IMR-90 (cell line): ENCODE data around the gene BNIP3. TPM values are rescaled to one million over a fixed set of nuclear protein-coding genes. Genes with fewer than 3 reads are reported as not detected.

ENCODE experiments used
- ATAC-seq: fragments of 200-7000 bp; cut with Tn5 transposase; 2 replicates; pipeline ENCODE4 v1.9.1; 2020; ENCODE audit warnings: low read depth, mild to moderate bottlenecking, moderate library complexity
- BruUV-seq: library from RNA; stranded (reverse); fragments of 400-500 nt; replicated peaks from 2 replicates; lab custom pipeline; 2021; lab: Mats Ljungman, UMichigan
- CTCF ChIA-PET: fragments of 300-600 bp; formaldehyde crosslinking; extraction: SDS; loops from one replicate; lab custom pipeline; 2021; ENCODE audit warnings: antibody characterized with exemption; lab: Yijun Ruan, JAX
- POLR2A ChIA-PET: fragments of 300-600 bp; sonication (Branson Sonifier 250); formaldehyde crosslinking; loops from one replicate; lab custom pipeline; 2022; ENCODE audit warnings: antibody characterized with exemption; ENCODE audit not compliant: unreplicated experiment; lab: Charles Lee
- DNase-seq: peaks from one replicate; pipeline ENCODE4 v3.0.0; 2013
- H2AFZ ChIP-seq: replicated peaks from 2 replicates; pipeline ENCODE3; 2013; ENCODE audit warnings: low read length, mild to moderate bottlenecking; ENCODE audit not compliant: poor library complexity
- H2AK5ac ChIP-seq: 2 replicates; pipeline ENCODE4 v1.6.1; 2013; ENCODE audit warnings: low read depth, low read length, inconsistent platforms
- H2AK9ac ChIP-seq: replicated peaks from 2 replicates; pipeline ENCODE3; 2013; ENCODE audit warnings: mild to moderate bottlenecking, low read depth, low read length, moderate library complexity; ENCODE audit not compliant: poor library complexity
- H2BK120ac ChIP-seq: 2 replicates; pipeline ENCODE4 v1.6.1; 2013; ENCODE audit warnings: low read depth, low read length, inconsistent platforms
- H2BK15ac ChIP-seq: 3 replicates; pipeline ENCODE4 v1.6.1; 2013; ENCODE audit warnings: low read depth, low read length, inconsistent platforms
- H2BK20ac ChIP-seq: 2 replicates; pipeline ENCODE4 v1.6.1; 2013; ENCODE audit warnings: low read depth, mild to moderate bottlenecking, inconsistent platforms, low read length, moderate library complexity
- H2BK5ac ChIP-seq: 2 replicates; pipeline ENCODE4 v1.6.1; 2013; ENCODE audit warnings: mild to moderate bottlenecking, low read depth, low read length, inconsistent platforms; ENCODE audit not compliant: poor library complexity, severe bottlenecking
- H3K14ac ChIP-seq: replicated peaks from 2 replicates; pipeline ENCODE4 v1.6.1; 2013; ENCODE audit warnings: low read depth, low read length, inconsistent platforms
- H3K18ac ChIP-seq: 2 replicates; pipeline ENCODE4 v1.6.1; 2013; ENCODE audit warnings: low read depth, low read length, control low read depth
- H3K23ac ChIP-seq: 2 replicates; pipeline ENCODE4 v1.6.1; 2013; ENCODE audit warnings: low read depth, low read length, inconsistent platforms
- H3K27ac ChIP-seq: 2 replicates; pipeline ENCODE4 v1.5.1; 2013; ENCODE audit warnings: mild to moderate bottlenecking, control low read depth, low read length; ENCODE audit not compliant: insufficient read depth
- H3K27me3 ChIP-seq: 2 replicates; pipeline ENCODE4 v1.6.1; 2013; ENCODE audit warnings: low read length; ENCODE audit not compliant: control insufficient read depth, insufficient read depth
- H3K36me3 ChIP-seq: 2 replicates; pipeline ENCODE4 v1.6.1; 2013; ENCODE audit warnings: low read length, mixed read lengths; ENCODE audit not compliant: control insufficient read depth, insufficient read depth
- H3K4ac ChIP-seq: 2 replicates; pipeline ENCODE4 v1.6.1; 2013; ENCODE audit warnings: low read depth, low read length, inconsistent platforms
- H3K4me1 ChIP-seq: 2 replicates; pipeline ENCODE4 v1.6.1; 2013; ENCODE audit warnings: low read length, mixed read lengths; ENCODE audit not compliant: control insufficient read depth, insufficient read depth
- H3K4me2 ChIP-seq: 2 replicates; pipeline ENCODE4 v1.6.1; 2013; ENCODE audit warnings: low read depth, mild to moderate bottlenecking, control low read depth, low read length, moderate library complexity
- H3K4me3 ChIP-seq: 2 replicates; pipeline ENCODE4 v1.5.1; 2013; ENCODE audit warnings: low read depth, mild to moderate bottlenecking, control low read depth, low read length, moderate library complexity; ENCODE audit not compliant: insufficient read depth
- H3K56ac ChIP-seq: 2 replicates; pipeline ENCODE4 v1.6.1; 2013; ENCODE audit warnings: low read length, inconsistent platforms; ENCODE audit not compliant: insufficient read depth; ENCODE audit errors: extremely low read depth
- H3K79me1 ChIP-seq, 2 experiments: 2 replicates each; pipeline ENCODE4 v1.6.1; 2013; ENCODE audit warnings: low read length in 2 of 2, inconsistent platforms in 1 of 2, low read depth in 1 of 2
- H3K9ac ChIP-seq: 2 replicates; pipeline ENCODE4 v1.6.1; 2013; ENCODE audit warnings: low read depth, low read length, control low read depth
- H3K9me1 ChIP-seq: 2 replicates; pipeline ENCODE4 v1.6.1; 2013; ENCODE audit warnings: low read length, inconsistent platforms; ENCODE audit not compliant: insufficient read depth
- H3K9me3 ChIP-seq: 2 replicates; pipeline ENCODE4 v1.6.1; 2013; ENCODE audit warnings: low read length; ENCODE audit not compliant: control insufficient read depth, insufficient read depth
- H4K20me1 ChIP-seq: 2 replicates; pipeline ENCODE4 v1.6.1; 2013; ENCODE audit warnings: low read length, inconsistent platforms; ENCODE audit not compliant: insufficient read depth
- H4K5ac ChIP-seq: 2 replicates; pipeline ENCODE4 v1.6.1; 2013; ENCODE audit warnings: mild to moderate bottlenecking, low read depth, low read length, control low read depth
- H4K8ac ChIP-seq, 2 experiments: 2 replicates each; pipeline ENCODE4 v1.6.1; 2013; ENCODE audit warnings: low read depth in 2 of 2, low read length in 2 of 2, control low read depth in 1 of 2, inconsistent platforms in 1 of 2
- H4K91ac ChIP-seq: 2 replicates; pipeline ENCODE4 v1.6.1; 2013; ENCODE audit warnings: low read depth, low read length, inconsistent platforms; ENCODE audit not compliant: insufficient read depth
- MAFK ChIP-seq: IDR thresholded peaks from 2 replicates; pipeline ENCODE4 v1.6.1; 2012; ENCODE audit warnings: low read depth, low read length, improper control_type of control experiment
- NFE2L2 ChIP-seq: fragments of 150-350 bp; IDR thresholded peaks from 2 replicates; pipeline ENCODE4 v1.6.1; 2016; ENCODE audit warnings: low read depth, mild to moderate bottlenecking, low read length
- RCOR1 ChIP-seq: IDR thresholded peaks from 2 replicates; pipeline ENCODE4 v1.6.1; 2012; ENCODE audit warnings: mild to moderate bottlenecking, low read length, improper control_type of control experiment; ENCODE audit not compliant: insufficient replicate concordance
- RFX5 ChIP-seq: IDR thresholded peaks from 2 replicates; pipeline ENCODE4 v1.8.0; 2012; ENCODE audit warnings: low read depth, mild to moderate bottlenecking, low read length, moderate library complexity
- WGBS, 2 experiments: methylation state at CpG; one replicate each; pipeline versions ENCODE4 v1.1.5 to v1.1.7; 2013; ENCODE audit warnings: missing lambda C conversion rate in 2 of 2; ENCODE audit not compliant: insufficient read length in 1 of 2; ENCODE audit errors: extremely low coverage in 2 of 2; 5-methylcytosine and 5-hydroxymethylcytosine counted together
- dilution Hi-C: fragments of 300-500 bp; cut with HindIII; formaldehyde crosslinking; loops from one replicate; pipeline ENCODE4 v1.14.3; 2018; ENCODE audit warnings: low sequenced_read_pairs; ENCODE audit not compliant: unreplicated experiment
- in situ Hi-C: fragments of 300-500 bp; cut with MboI; formaldehyde crosslinking; loops from 3 replicates; pipeline ENCODE4 v1.14.3; 2019; ENCODE audit warnings: low sequenced_read_pairs, inconsistent platforms, mixed read lengths
- intact Hi-C: fragments of 100-400 bp; cut with micrococcal nuclease; formaldehyde crosslinking; loops from 2 replicates; pipeline ENCODE4 v1.10.0; 2022
- polyA plus RNA-seq, 3 experiments: library from polyadenylated mRNA; depleted of rRNA; stranded (reverse); fragments of >200 nt; gene quantifications; 2 replicates each; pipeline ENCODE4 v1.2.3, GENCODE V29; 2012; ENCODE audit warnings: low replicate concordance in 1 of 3
- total RNA-seq: library from RNA; depleted of rRNA; stranded (reverse); fragments of >200 nt; gene quantifications from 2 replicates; pipeline ENCODE4 v1.2.3, GENCODE V29; 2012

BNIP3 gene
- total and polyA plus RNA-seq, 2 of the 4 experiments (the other 2 are of a cell fraction), result 134 to 211 TPM

DNA sequence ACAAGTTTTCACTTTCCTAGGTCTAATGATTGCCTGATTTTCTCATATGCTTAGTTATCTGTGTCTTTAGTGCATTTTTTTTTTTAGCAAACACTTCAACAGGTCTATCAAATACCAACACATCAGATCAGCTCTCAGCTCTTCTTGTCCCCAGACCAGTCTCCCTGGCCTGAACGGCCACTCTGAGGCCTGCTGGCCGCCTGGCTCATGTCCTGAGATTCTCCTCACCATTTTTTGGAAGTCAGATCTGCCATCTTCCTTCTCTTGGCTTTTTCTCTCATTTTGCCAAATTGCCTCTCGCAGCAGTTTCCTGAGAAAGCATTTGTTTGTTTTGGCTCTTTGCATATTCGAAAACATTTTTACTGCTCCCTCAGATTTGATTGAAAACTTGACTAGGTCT, 51.6 kb downstream of the BNIP3 start:
- no peak overlapping the region for H2AK9ac ChIP-seq
- H2AFZ ChIP-seq, result no peak overlapping the region
- no peak overlapping the region for H3K4me3 ChIP-seq
- WGBS, 2 experiments, result no CpG with 5 or more reads among the region's 4 CpGs
- H3K23ac ChIP-seq, result no peak overlapping the region
- H3K4me1 ChIP-seq, result peaks cover 5% of the 10 kb centered on the region
- ChIA-PET CTCF (no interaction called here), POLR2A (no interaction called here)
- H2BK20ac ChIP-seq, result no peak overlapping the region
- H4K20me1 ChIP-seq, result peaks cover 75% of the 10 kb centered on the region
- H2BK15ac ChIP-seq, result no peak overlapping the region
- H4K91ac ChIP-seq, result no peak overlapping the region
- in situ Hi-C loops (no loop called here), dilution Hi-C loops (no loop called here), intact Hi-C loops (no loop called here)
- peaks cover 9% of the 10 kb centered on the region for H3K36me3 ChIP-seq
- TF ChIP-seq RCOR1 (no peak), NFE2L2 (no peak), MAFK (no peak), RFX5 (no peak)
- H3K56ac ChIP-seq, result no peak overlapping the region
- H2BK5ac ChIP-seq, result no peak overlapping the region
- no peak overlapping the region for H2AK5ac ChIP-seq
- no peak overlapping the region for H3K14ac ChIP-seq
- no peak overlapping the region for H3K18ac ChIP-seq
- no peak overlapping the region for H3K4ac ChIP-seq
- no peak overlapping the region for H4K8ac ChIP-seq
- no peak for ATAC-seq
- no peaks in the 10 kb centered on the region for H3K27me3 ChIP-seq
- peaks cover 33% of the 10 kb centered on the region for H3K9me1 ChIP-seq
- H3K27ac ChIP-seq, result no peak overlapping the region
- H3K9me3 ChIP-seq, result peaks cover 4% of the 10 kb centered on the region; the same call in 1 of the 2 replicates
- no peak overlapping the region for H3K4me2 ChIP-seq
- no peak overlapping the region for H2BK120ac ChIP-seq
- H4K5ac ChIP-seq, result no peak overlapping the region
- H3K9ac ChIP-seq, result no peak overlapping the region
- no peak for DNase-seq
- no TSS peak for BruUV-seq
- H3K79me1 ChIP-seq, result peaks cover 45 to 88% of the 10 kb centered on the region in 2 experiments
